GM10248 (cell line): ENCODE measurements around the gene BLACAT1.

ENCODE experiments used
- CTCF ChIA-PET: fragments of 300-600 bp; sonication (Branson Sonifier 250); formaldehyde crosslinking; extraction: SDS; loops from one replicate; lab custom pipeline; 2021; ENCODE audit warnings: antibody characterized with exemption; lab: Yijun Ruan, JAX
- POLR2A ChIA-PET: fragments of 350-650 bp; sonication (Branson Sonifier 250); formaldehyde crosslinking; extraction: SDS; loops from one replicate; lab custom pipeline; 2020; ENCODE audit warnings: antibody characterized with exemption; lab: Yijun Ruan, JAX
- DNase-seq: peaks from one replicate; pipeline ENCODE4 v3.0.0; 2012; ENCODE audit errors: extremely low spot score
- CTCF ChIP-seq: IDR thresholded peaks from 2 replicates; pipeline ENCODE4 v1.5.1; 2012; ENCODE audit warnings: mild to moderate bottlenecking, low read depth; ENCODE audit errors: extremely low read depth, missing control alignments, control extremely low read depth

BLACAT1 gene

GRCh38 chr1:205500240-205501233, 44.7 kb upstream of the BLACAT1 start:
- CTCF ChIA-PET, result interaction anchor here (1.4 to 12.1 kb wide), 4 partner anchors 14 to 146 kb away, joined by 8 to 122 read pairs (median 18); no protein-coding TSS in a partner anchor

GRCh38 chr1:205499789-205500188, 43.9 kb upstream of the BLACAT1 start:
- no peak for TF ChIP-seq CTCF
- POLR2A ChIA-PET, result no interaction called here
- CTCF ChIA-PET, result interaction anchor here (1.4 to 12.1 kb wide), 3 partner anchors 14 to 145 kb away, joined by 8 to 122 read pairs (median 21); no protein-coding TSS in a partner anchor

More at GRCh38 chr1:205500240-205501233, 44.7 kb upstream of the BLACAT1 start:
- no peak for TF ChIP-seq CTCF
- POLR2A ChIA-PET, result no interaction called here
- no peak for DNase-seq

GRCh38 chr1:205497351-205497750, 41.5 kb upstream of the BLACAT1 start:
- no peak for DNase-seq
- CTCF ChIA-PET, result interaction anchor here (1.2 to 12.1 kb wide), 4 partner anchors 11 to 172 kb away, joined by 4 to 122 read pairs (median 13); no protein-coding TSS in a partner anchor
- POLR2A ChIA-PET, result no interaction called here
- TF ChIP-seq CTCF, result no peak

More at GRCh38 chr1:205499789-205500188, 43.9 kb upstream of the BLACAT1 start:
- no peak for DNase-seq

- no peak for TF ChIP-seq CTCF
- POLR2A ChIA-PET, result no interaction called here
- DNase-seq, result no peak
- CTCF ChIA-PET, result interaction anchor here (2.6 to 12.1 kb wide), 2 partner anchors 11 to 99 kb away, joined by 6 to 122 read pairs; no protein-coding TSS in a partner anchor
These were observed 40.8 kb upstream of the BLACAT1 start for GRCh38 chr1:205496661-205497060.

DNA sequence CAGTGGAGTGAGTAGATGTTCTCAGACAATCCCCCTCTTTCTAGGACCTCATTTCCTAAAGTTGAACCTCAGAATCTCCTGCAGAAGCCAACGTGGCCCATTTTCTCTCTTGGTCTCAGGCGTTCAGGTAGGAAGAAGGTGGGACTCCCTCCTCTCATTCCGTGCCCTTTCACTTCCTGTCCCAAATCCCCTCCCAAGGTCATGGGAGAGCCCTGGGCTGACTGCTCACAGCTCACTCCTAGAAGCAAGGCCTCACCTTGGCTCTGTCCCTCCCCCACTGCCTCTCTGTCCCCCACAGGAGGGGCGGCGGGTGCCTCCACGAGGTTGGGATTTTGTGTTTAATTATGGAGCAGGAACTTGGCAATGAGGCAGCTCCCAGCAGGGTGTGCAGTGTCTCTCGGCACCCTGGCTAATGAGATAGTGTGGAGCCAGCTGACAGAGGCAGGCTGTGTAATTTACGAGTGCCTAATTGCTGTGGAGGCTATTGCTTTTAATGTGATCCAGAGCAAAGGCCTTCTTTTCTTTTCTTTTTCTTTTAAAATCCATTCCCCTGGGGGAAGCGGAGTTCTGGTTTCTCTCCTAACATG, 39.5 kb upstream of the BLACAT1 start:
- ChIA-PET CTCF (interaction anchor here (0.6 to 12.8 kb wide), 5 partner anchors 9 to 141 kb away, joined by 3 to 194 read pairs (median 6); no protein-coding TSS in a partner anchor), POLR2A (no interaction called here)
- TF ChIP-seq CTCF, result no peak
- no peak for DNase-seq

DNA sequence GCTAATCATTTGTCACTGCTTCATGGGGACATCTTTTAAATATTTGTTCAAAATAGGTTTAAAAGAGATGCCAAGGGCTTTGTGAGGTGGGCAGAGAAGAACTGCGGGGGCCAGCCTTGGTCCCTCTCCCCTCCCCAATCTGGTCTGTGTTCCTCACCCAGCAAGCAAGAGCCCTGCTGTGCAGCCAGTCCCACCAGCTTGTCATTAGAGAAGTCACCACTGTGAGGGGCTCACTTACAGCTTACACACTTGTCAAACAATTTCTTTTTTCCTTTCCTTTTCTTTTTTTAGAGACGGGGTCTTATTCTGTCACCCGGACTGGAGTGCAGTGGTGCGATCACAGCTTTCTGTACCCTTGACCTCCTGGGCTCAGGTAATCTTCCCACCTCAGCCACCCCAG, 38.3 kb upstream of the BLACAT1 start:
- CTCF ChIA-PET, result interaction anchor here (2.6 to 12.8 kb wide), 3 partner anchors 8 to 97 kb away, joined by 6 to 194 read pairs (median 122); no protein-coding TSS in a partner anchor
- POLR2A ChIA-PET, result no interaction called here
- no peak for DNase-seq
- TF ChIP-seq CTCF, result no peak
